SKM-1 (cell line): ENCODE measurements around the gene FGF14.

Source experiments
- DNase-seq: peaks from one replicate; lab custom pipeline; 2025; ENCODE audit not compliant: unreplicated experiment; lab: John Stamatoyannopoulos, UW

FGF14 gene

DNA sequence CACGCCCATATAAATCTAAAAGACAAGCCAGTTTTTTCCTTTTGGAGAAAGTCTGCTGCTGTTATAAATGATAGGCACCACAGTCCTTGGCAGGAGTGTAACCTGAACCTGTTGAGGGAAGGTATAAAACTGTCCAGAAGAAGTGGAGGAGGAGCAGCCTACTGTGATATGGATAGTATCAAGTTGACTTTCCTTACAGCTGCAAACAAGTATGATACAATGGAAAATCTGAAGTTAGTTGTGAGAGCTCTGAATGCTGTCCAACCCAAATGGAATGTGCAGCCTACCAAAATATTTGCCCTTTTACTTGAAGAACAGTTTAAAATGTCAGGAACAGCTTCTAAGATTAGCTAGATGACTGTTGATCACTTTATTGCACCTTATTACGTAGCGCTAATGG lies 399.6 kb downstream of the FGF14 start:
- DNase-seq: no peak

DNA sequence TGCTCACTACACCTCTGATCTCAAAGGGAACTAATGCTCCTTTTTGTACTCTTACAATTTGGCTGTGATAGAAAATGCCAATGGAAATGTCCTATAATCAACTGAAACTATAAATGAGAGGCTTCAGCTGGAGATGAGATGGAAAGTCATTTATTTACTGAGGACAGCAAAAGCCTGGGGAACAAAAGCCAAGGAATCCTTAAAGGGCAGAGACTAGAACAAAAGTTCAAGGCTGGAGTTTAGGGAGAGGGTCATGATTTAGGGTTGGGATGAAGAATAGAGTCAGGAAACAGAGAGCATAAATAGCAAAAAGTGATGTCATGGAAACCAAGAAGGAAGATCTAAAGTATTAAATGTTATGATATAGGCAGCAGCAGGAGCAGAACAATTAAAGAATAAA lies 401.1 kb downstream of the FGF14 start:
- DNase-seq: no peak

DNA sequence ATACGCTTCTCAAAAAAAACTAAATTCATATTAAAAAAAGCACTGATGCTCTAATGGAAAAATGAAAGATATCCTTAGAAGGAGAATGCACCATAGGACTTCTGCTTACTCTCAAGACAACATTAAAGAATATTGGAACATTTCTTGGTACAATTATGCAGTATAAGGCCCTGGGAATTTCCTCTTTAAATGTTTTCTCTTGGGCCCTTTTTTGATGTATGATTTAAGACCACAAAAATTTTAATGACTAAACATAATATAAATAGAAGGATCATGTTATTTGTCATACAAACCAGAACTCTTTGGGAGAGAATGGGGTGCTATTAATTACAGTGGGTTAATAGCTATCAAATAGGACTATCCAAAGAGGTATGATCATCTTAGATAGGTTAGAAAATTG lies 403.7 kb downstream of the FGF14 start:
- no peak for DNase-seq

DNA sequence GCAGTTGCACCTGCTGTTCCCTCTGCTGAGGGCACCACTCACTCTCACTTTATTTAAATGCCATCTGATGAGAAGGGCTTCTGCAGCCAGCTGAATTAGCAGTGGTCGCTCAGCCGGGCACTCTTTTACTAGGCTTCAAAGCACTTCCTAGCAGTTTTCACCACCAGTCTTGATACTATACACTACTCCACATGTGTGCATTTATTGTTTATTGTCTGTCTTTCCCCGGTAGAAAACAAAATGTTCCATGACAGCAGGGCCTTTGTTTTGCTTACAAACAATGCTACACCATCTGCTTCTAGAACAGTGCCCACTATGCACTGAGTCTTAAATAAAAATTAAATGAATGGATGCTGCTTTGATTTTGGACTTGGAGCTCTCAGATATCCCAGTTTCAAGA lies 404.9 kb downstream of the FGF14 start:
- no peak for DNase-seq

DNA sequence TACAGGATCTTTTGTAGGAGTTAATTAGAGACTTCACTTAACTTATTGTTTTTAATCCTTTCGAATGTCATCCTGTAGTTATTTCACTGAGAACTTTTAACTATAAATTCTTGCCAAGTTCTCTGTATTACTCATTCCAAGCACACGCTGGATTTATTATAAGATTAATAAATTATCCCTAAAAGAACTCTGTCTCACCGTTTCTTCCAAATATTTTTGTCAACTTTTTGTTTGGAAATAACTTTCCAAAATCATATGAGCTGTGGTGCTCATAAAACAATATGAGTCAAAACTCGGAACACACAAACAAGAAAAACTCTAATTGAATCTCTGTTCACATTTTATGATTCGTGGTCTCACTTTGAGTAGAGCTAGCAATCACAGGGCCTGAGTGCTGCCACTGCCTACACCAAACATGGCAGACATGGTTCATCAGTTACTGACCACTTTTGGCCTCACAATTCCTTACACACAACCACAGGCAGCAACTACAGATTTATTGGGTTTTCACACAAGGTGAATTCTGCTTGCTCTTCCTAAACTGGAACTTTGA lies 412.0 kb downstream of the FGF14 start:
- DNase-seq: no peak

DNA sequence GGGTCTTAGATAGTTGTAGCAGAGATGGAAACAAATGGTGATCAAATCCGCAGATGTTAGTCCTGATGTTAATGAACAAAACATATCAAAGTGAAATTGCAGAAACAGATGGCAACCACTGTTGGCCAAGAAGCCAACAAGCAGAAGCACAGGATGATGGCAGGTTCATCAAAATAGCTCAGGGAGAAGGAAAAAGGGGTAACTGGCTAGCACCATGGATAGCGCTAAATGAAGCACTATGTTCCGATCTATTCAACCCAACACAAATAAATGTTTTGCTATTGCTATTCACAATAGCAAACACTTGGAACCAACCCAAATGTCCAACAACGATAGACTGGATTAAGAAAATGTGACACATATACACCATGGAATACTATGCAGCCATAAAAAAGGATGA lies 413.7 kb downstream of the FGF14 start:
- no peak for DNase-seq

DNA sequence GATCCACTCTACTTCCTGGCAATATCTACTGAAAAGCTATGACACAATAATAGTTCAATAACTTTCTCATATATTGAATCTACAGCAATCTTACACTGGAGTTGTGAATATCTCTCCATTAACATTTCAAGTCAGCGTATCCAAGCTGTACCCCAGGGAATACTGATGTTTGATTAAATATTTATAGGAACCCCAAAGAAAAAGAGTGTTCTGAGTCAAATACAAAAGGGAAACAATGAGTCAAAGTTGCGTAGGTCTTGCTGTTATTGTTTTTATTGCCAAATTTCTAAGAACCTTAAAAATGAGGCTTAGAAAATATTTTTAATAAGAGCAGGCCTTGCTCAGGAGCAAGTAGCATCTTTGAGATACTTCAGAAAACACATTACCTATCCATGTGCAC lies 415.5 kb downstream of the FGF14 start:
- no peak for DNase-seq

DNA sequence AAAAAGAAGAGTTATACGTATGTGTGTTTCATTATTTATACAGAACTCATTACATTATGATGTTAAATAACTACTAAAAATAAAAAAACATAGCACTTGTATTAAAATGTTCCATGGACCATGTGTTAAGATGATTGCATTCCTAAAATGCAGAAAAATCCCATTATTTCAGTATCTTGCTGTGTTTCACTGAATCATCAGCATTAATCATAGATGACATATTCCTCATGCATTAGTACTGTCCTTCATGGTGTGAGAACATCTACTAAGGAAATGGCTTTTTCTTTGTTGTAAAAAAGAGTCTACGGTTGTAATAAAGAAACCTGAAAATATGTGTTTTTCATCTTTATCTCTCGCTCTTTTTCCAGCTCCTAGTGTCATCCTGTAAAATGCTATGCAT lies 416.5 kb downstream of the FGF14 start:
- DNase-seq: no peak

DNA sequence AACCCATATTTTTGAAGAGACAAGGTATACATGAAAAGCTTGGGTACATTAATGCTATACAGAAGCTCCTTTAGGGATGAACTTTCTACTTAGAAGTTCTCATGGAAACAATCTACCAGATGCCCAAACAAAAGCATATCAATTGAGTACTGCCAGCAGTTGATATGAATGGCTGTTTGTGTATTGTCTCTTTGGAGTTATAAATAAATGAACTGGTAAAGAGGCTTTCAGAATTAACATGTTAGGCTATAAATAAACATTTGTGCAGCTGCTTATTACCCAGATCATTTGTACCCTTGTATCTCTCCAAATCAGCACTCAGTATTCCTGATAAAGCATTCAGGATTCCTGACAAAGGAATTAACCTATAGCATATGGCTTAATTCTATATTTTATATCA lies 418.9 kb downstream of the FGF14 start:
- no peak for DNase-seq

DNA sequence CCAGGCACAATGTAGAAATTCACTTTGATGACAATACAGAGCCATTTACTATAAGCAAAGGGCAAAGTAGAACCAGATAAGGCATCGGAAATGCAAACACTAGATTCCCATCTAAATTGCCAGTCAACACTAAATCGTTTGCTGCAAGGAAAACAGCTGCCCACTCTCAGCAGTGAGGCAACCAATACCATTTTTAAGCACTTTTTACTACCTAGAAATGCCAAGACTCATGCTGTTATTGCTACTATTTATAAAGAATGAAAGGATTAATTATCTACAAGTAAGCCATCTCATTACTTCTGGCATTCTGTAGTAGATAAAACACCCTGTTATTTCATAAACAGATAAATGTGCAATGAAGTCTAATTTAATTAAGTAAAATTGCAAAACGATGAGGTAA lies 422.0 kb downstream of the FGF14 start:
- DNase-seq: no peak

DNA sequence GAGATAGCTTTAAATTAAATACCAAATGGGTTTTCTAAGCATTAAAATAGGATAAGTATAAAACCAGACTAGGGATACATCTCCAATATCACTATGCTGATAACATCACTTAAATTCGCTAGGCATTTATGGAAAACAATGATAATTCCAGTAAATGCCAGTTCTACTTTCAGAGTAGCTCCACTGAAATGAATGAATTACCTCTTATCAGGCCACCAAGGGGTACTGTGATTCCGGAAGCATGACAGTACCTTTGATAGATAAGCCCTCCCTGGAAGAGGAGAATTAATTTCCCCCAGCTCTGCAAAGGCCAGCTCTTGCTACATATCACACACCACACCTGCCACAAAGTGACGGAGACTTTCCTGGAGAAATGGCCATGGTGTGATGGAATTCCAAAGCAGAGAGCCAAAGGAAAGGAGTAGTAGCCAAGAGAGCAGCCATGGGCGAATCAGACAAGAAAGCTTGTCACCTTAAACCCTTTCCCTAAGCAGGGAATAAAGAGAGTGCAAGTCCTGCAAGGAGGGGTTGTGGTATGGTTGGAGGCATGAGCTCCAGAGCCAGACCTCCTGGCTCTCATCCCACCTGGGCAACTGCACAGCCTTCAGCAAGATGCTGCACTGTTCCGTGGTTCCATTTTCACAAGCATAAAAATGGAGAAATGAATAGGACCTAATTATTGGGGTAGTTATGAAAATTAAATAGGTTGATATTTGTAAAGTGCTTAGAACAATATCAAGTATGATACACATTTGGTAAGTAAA lies 423.1 kb downstream of the FGF14 start:
- no peak for DNase-seq

DNA sequence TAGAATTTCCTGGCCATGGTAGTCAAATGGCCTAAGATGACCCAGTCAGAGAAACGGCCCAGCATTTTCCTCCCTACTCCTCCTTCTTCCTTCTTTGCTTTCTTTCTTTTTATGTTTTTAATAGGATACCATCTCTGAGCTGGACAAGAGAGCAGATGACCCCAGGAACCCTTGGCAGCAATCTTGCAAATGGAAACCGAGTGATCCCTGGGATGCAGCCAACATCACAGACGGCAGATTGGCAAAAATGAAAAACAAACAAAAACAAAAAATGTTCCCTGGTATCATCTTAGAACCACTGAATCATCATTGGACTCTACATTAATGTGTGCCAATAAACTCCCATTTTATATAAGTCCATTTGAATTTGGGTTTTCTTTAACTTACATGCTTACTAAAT lies 424.4 kb downstream of the FGF14 start:
- DNase-seq: no peak

DNA sequence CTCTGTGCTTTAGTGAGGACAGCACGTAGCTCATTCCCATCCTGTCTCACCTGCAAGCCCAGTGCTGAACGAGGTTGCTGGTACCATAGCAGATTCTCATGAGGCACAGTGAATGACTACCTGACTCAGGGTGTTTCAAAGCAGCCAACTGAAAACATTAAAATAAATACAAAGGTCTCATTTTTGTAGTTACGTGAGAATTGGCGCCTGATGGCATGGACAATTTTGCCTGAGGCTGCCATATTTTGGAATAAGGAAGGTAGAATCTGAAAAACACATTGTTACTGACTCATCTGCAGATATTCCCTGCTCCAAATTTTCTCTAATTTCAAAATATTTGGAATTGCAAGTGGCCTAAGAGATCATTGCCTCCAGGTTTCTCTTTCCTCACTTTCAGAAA lies 429.7 kb downstream of the FGF14 start:
- no peak for DNase-seq

DNA sequence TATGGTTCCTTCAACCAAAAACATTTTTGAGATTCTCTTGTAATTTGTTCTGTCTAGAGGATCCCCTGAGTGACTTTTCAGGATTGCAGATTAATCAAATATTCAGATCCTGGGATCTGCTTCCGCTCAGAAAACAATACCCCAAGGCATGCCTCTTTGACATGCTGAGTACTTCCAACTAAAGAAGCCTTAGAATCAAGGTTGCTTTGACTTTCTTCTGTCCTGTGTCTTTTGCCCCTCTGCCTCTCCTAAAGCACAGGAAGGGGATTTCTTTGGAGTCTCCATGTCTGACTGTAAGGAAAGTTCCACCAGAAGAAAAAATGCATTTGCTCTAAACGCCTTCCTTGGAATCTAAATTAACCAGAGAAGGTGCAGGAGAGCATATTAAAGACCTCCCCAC lies 431.5 kb downstream of the FGF14 start:
- no peak for DNase-seq

DNA sequence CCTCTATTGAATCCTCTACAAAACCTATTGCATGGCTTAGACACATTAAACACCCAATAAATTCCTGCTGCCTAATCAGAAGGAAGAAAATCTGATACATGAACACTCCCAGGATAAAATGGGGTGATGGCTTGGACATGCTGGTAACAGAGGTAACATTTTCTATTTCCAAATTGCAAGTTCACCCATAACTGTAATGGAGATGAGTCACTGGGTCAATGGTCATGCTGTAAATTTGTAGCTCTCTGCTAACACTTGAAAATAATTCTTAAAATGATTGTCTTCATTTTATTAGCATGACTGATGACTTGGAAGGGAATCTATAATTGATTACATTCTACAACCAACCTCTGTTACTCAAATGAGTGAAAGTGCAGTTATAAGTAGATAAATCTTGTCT lies 434.1 kb downstream of the FGF14 start:
- DNase-seq: no peak

DNA sequence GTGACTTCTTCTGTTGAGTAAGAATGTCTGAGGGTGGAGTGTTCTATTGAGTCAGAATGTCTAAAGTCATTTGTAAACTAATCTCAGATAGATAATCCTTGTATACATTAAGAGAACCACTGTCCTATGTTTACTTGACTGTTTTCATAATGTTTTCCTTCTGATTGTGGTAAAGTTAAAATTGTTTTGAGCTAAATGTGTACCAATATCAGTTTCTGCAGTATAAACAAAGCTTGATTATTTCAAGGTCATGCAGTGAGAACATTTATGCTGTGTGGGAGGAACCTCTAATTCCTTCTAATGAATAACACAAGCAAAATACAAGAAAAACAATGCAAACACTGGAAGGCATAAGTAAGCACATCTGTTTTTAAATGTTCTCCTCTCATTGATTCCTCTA lies 434.6 kb downstream of the FGF14 start:
- DNase-seq: no peak

DNA sequence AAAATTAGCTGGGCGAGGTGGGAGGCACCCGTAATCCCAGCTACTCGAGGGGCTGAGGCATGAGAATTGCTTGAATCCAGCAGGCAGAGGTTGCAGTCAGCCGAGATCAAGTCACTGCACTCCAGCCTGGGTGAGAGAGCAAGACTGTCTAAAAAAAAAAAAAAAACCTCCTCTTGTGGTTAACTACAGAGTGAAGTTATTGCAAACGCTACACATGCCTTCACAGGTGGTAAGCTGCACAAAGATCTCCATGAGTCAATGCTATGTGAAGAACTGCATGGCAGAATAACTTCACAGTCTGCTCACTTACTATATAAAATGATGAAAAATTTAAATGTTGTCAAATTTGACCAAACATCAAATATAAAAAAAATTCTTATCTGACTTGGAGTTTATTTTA lies 436.8 kb downstream of the FGF14 start:
- DNase-seq: no peak

DNA sequence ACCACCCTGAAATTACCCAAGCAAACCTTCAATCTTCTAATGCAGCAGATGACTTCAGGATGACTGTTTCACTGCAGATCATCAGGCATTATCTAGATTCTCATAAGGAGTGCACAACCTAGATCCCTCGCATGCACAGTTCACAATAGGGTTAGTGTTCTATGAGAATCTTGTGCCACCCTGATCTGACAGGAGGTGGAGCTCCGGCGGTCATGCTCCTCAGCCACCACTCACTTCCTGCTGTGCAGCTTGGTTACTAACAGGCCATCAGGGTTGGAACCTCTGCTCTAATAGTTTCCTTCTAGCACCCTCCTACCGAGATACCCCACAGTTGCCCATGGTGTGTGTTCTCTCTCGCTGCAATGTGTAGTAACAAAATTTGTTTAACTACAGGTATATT lies 442.8 kb downstream of the FGF14 start:
- DNase-seq: no peak

DNA sequence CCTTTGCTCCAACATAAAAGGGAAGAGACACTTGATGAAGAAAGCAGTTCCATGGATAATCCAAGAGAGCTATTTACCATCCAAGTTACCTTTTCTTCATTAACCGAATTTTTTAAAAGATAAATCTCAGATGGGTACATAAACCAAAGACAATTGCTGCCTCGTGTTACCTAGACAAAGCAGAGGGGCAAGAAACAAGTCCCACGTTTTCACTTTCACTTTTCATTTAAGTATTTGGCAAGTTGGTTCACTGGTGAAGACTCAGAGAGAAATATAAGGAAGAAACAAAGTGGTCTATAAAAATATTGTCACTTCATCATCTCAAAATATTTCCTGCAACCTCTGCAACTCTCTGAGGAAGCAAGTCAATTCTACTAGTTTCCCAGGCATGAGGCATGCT lies 446.1 kb downstream of the FGF14 start:
- no peak for DNase-seq

DNA sequence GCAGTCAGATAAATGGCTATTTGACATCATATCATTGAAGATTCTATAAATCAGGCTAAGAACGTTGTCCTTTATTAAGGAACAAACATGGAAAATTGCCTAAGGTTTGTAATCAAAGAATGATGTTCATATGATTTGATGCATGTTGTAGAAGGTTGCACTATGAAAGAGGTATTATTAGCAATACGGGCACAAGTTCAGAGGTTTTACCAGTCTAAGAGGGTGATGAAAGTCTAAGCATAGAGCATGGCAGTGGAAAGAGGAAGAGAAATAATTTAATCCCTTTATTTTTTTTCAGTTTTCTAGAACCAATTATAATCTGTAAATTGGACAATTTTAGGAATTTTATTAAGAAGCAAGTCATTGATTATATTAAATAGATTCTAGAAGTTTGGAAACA lies 450.7 kb downstream of the FGF14 start:
- DNase-seq: no peak

DNA sequence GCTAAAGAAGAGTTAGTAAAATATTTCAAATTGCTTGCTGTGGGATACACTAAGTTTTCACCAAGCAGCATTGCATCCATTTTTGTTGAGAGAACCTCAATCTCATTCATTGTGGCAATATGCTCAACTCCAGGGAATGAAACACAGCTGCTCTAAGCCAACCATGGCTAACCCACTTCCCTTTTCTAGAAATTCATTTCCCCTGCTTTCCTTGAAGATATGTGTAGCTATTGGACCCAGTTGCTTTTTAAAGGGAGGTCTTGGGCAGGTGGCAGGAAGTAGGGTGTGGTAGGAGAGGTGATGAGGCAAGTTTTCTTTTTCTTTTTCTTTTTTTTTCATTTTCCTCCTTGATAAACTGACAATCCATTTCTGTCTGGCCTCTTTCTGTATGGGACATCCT lies 452.2 kb downstream of the FGF14 start:
- no peak for DNase-seq

DNA sequence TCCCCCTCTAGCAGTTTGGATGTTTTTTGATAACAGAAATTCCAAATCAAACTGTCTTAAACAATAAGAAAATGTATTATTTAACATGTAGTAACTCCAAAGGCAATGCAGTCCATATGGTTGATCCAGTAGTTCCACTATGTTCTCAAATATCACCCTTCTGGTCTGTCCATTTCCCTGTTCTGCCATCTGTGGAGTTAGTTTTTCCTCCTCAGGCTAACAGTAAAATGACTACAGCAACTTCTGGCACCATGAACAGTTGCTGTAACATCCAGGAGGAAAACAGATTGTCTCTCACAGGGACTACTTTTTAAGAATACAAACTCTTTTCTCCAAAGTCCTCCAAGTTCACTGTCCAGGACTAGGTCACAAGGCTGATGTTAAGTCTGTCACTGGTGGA lies 455.4 kb downstream of the FGF14 start:
- no peak for DNase-seq

DNA sequence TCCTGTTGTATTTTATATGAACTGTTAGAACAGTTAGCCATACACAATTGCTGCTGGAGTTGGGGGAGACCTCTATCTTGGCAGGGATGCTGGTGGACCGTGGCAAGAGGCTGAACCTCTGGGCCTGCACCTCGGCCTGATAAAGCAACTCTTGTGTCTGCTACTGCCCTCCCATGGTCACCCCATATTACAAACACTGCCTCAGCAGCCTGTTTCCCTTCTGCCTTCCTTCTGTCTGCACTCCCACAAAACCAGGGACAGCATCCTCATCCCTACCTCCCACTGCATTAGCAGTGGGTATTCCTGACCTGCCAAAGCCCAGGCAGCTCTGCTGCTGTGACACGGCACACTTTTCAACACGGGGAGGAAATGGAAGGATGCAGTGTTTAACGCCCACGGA lies 456.4 kb downstream of the FGF14 start:
- no peak for DNase-seq
